Measurements from ENCODE around the gene ZSCAN20. TPM values are rescaled to one million over a fixed set of nuclear protein-coding genes. Genes with fewer than 3 reads are reported as not detected.

The ZSCAN20 gene
- total RNA-seq, 2 experiments from 2014 or later: 3.9 to 4.0 TPM

DNA sequence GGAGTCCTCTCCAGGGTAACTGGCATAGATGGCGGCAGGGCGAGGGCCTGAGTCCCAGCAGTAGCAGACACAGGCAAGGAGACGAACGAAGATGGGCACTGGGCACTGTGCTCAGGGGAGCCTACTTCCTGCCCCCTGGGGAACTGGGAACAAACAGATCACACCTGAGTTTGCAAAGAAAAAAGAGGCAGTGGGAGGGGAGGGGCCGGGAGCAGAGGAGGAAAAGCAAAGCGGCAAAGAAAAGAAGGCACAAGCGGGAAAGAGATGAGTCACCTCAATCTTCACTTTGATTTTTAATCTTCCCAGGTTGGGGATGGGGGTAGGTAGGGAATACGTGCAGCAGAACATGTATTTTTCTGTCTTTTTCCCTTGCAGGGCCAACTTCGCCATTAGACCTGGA lies 44.0 kb downstream of the ZSCAN20 start:
- Histone ChIP-seq H2AFZ (ENCODE audit: low read length) (no peak overlapping the region), H3K9me2 (ENCODE audit: insufficient read depth, low read length) (no peaks in the 10 kb centered on the region), H3K4me3 (ENCODE audit: low read depth, low read length, poor library complexity, severe bottlenecking) (no peak overlapping the region), H3K27ac (ENCODE audit: low read depth, low read length, poor library complexity, severe bottlenecking) (no peak overlapping the region), H4K20me1 (ENCODE audit: insufficient read depth, low read length) (no peaks in the 10 kb centered on the region), H3K9me3 (ENCODE audit: low read length) (no peaks in the 10 kb centered on the region), H3K79me2 (ENCODE audit: insufficient read depth, low read depth, low read length) (no peaks in the 10 kb centered on the region), H3K4me1 (ENCODE audit: insufficient read depth, low read length, poor library complexity, severe bottlenecking) (no peaks in the 10 kb centered on the region), H3K4me2 (ENCODE audit: low read length) (no peak overlapping the region), H3K36me3 (ENCODE audit: insufficient read depth, low read length) (no peaks in the 10 kb centered on the region)
- TF ChIP-seq EZH2phosphoT487 (IDR thresholded peaks at IDR 0.05; ENCODE audit: borderline replicate concordance, low read depth, low read length): no peak
- TF ChIP-seq CTCF (conservative IDR thresholded peaks at IDR 0.05; ENCODE audit: low read length): no peak
- POLR2A ChIA-PET: no interaction called here
- intact Hi-C loops (cut with micrococcal nuclease; ENCODE audit: unreplicated experiment): no loop called here
- CTCF ChIA-PET (ENCODE audit: unreplicated experiment): no interaction called here
- no peak for DNase-seq (ENCODE audit: low spot score)
- BruUV-seq (replicated peaks): no TSS peak

DNA sequence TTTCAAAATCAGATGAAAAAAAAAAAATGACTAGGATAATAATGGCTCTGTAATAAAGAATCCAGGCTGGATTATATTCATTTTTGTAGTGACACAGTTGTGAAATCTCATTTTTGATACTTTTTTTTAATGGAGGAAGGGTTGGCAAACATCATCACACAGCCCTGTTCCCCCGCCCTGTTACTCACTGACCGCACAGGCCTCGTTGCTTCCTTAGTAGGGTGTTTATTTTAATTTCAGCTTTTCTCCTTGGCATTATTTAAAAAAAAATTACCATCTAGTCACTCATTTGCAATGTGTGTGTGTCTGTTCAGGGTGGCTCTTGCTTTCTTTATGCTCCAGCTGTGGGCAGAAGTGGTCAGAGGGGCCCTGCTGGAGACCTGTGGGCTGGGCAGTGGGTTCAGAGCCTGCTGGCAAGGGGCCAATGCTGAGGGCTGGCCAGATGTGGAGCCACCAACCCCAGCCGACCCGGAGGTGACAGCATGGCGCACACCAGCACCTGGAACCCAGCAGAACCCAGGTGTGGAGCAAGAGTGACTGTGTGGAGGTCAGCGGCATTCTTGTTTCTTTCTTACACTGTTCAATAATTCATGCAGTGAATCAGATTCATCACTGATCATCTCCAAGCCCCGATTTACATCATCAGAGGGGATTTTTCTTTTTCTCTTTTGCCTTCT lies 44.6 kb downstream of the ZSCAN20 start:
- Histone ChIP-seq H4K20me1 (ENCODE audit: insufficient read depth, low read length) (no peaks in the 10 kb centered on the region), H3K36me3 (ENCODE audit: insufficient read depth, low read length) (no peaks in the 10 kb centered on the region), H3K4me2 (ENCODE audit: low read length) (no peak overlapping the region), H3K4me1 (ENCODE audit: insufficient read depth, low read length, poor library complexity, severe bottlenecking) (no peaks in the 10 kb centered on the region), H2AFZ (ENCODE audit: low read length) (no peak overlapping the region), H3K27ac (ENCODE audit: low read depth, low read length, poor library complexity, severe bottlenecking) (no peak overlapping the region), H3K9me2 (ENCODE audit: insufficient read depth, low read length) (no peaks in the 10 kb centered on the region), H3K79me2 (ENCODE audit: insufficient read depth, low read depth, low read length) (no peaks in the 10 kb centered on the region), H3K4me3 (ENCODE audit: low read depth, low read length, poor library complexity, severe bottlenecking) (no peak overlapping the region), H3K9me3 (ENCODE audit: low read length) (no peaks in the 10 kb centered on the region)
- no peak for DNase-seq (ENCODE audit: low spot score)
- CTCF ChIA-PET (ENCODE audit: unreplicated experiment): no interaction called here
- intact Hi-C loops (cut with micrococcal nuclease; ENCODE audit: unreplicated experiment): no loop called here
- no peak for TF ChIP-seq EZH2phosphoT487 (IDR thresholded peaks at IDR 0.05; ENCODE audit: borderline replicate concordance, low read depth, low read length)
- BruUV-seq (replicated peaks): no TSS peak
- POLR2A ChIA-PET: no interaction called here

- no peak overlapping the region for H3K27ac ChIP-seq (ENCODE audit: low read depth, low read length, poor library complexity, severe bottlenecking)
- ChIA-PET POLR2A (no interaction called here), CTCF (ENCODE audit: unreplicated experiment) (no interaction called here)
- DNase-seq (ENCODE audit: low spot score): no peak
- intact Hi-C loops (cut with micrococcal nuclease; ENCODE audit: unreplicated experiment): no loop called here
- no peaks in the 10 kb centered on the region for H3K4me1 ChIP-seq (ENCODE audit: insufficient read depth, low read length, poor library complexity, severe bottlenecking)
- no peaks in the 10 kb centered on the region for H3K9me3 ChIP-seq (ENCODE audit: low read length)
- H2AFZ ChIP-seq (ENCODE audit: low read length): no peak overlapping the region
- no TSS peak for BruUV-seq (replicated peaks)
- no peaks in the 10 kb centered on the region for H3K36me3 ChIP-seq (ENCODE audit: insufficient read depth, low read length)
- no peak overlapping the region for H3K4me3 ChIP-seq (ENCODE audit: low read depth, low read length, poor library complexity, severe bottlenecking)
- no peaks in the 10 kb centered on the region for H3K9me2 ChIP-seq (ENCODE audit: insufficient read depth, low read length)
- no peaks in the 10 kb centered on the region for H3K79me2 ChIP-seq (ENCODE audit: insufficient read depth, low read depth, low read length)
- H4K20me1 ChIP-seq (ENCODE audit: insufficient read depth, low read length): no peaks in the 10 kb centered on the region
- no peak overlapping the region for H3K4me2 ChIP-seq (ENCODE audit: low read length)
- no peak for TF ChIP-seq CTCF (conservative IDR thresholded peaks at IDR 0.05; ENCODE audit: low read length)
- no peak for TF ChIP-seq EZH2phosphoT487 (IDR thresholded peaks at IDR 0.05; ENCODE audit: borderline replicate concordance, low read depth, low read length)
Observed at GRCh38 chr1:33517596-33518250, 45.3 kb downstream of the ZSCAN20 start.

Data from OCI-LY7 (cell line).